Endothelial cell of umbilical vein (primary cell): Measurements from ENCODE around the gene CLRN1. TPM values are rescaled to one million over a fixed set of nuclear protein-coding genes. Genes with fewer than 3 reads are reported as not detected.

Experiments used
- BruUV-seq: library from RNA; stranded (reverse); fragments of 400-500 nt; replicated peaks from 2 replicates; lab custom pipeline; 2021; lab: Mats Ljungman, UMichigan
- CTCF ChIA-PET: fragments of 300-600, 350-600 bp; sonication (Branson Sonifier 250); formaldehyde crosslinking; loops from one replicate; lab custom pipeline; 2021; ENCODE audit warnings: antibody characterized with exemption, inconsistent platforms; lab: Charles Lee
- POLR2A ChIA-PET: fragments of 300-600, 350-600 bp; sonication (Branson Sonifier 250); formaldehyde crosslinking; loops from one replicate; lab custom pipeline; 2021; ENCODE audit warnings: antibody characterized with exemption, inconsistent platforms; lab: Charles Lee
- DNase-seq: peaks from one replicate; pipeline ENCODE4 v3.0.0-alpha.2; 2011; ENCODE audit warnings: low read depth, low spot score
- FAIRE-seq: peaks from 2 replicates; lab custom pipeline; 2011; peaks lifted over from hg19 to GRCh38; lab: Jason Lieb, UNC
- H2AFZ ChIP-seq: 2 replicates; pipeline ENCODE4 v1.6.0; 2012; ENCODE audit warnings: low read depth, low read length, control low read depth, inconsistent platforms
- H3K27ac ChIP-seq: 2 replicates; pipeline ENCODE4 v1.5.1; 2011; ENCODE audit warnings: low read depth, mild to moderate bottlenecking, control low read depth, low read length, moderate library complexity; ENCODE audit not compliant: insufficient read depth
- H3K27me3 ChIP-seq, 2 experiments: 2 replicates each; pipeline versions ENCODE4 v1.6.0 to v1.6.1; 2011; ENCODE audit warnings: low read length in 2 of 2, mixed read lengths in 1 of 2; ENCODE audit not compliant: control insufficient read depth in 2 of 2, insufficient read depth in 2 of 2
- H3K36me3 ChIP-seq, 2 experiments: 2 replicates in 1 of 2; 3 replicates in 1 of 2; pipeline ENCODE4 v1.5.1; 2011; ENCODE audit warnings: low read length in 2 of 2, mild to moderate bottlenecking in 1 of 2, moderate library complexity in 1 of 2; ENCODE audit not compliant: control insufficient read depth in 2 of 2, insufficient read depth in 2 of 2; ENCODE audit errors: extremely low read depth in 1 of 2
- H3K4me1 ChIP-seq: 3 replicates; pipeline ENCODE4 v1.5.1; 2011; ENCODE audit warnings: mild to moderate bottlenecking, low read length; ENCODE audit not compliant: control insufficient read depth, insufficient read depth; ENCODE audit errors: extremely low read depth
- H3K4me2 ChIP-seq: 2 replicates; pipeline ENCODE4 v1.6.1; 2011; ENCODE audit warnings: low read length, control low read depth, mixed read lengths; ENCODE audit not compliant: insufficient read depth
- H3K4me3 ChIP-seq, 3 experiments: fragments of 200-600 bp in 1 of 3; sonication (generic), shearing (Covaris generic) in 1 of 3; replicated peaks in 1 of 3; 2 replicates each; pipeline ENCODE4 v1.5.1; 2011 to 2016; ENCODE audit warnings: control low read depth in 3 of 3, low read length in 3 of 3, mild to moderate bottlenecking in 2 of 3, inconsistent platforms in 1 of 3, low read depth in 1 of 3, moderate library complexity in 1 of 3; ENCODE audit not compliant: insufficient read depth in 1 of 3
- H3K79me2 ChIP-seq: 2 replicates; pipeline ENCODE4 v1.6.0; 2012; ENCODE audit warnings: low read length, inconsistent platforms; ENCODE audit not compliant: control insufficient read depth, insufficient read depth
- H3K9ac ChIP-seq: replicated peaks from 2 replicates; pipeline ENCODE3; 2011; ENCODE audit warnings: low read length, control low read depth; ENCODE audit not compliant: insufficient read depth; ENCODE audit errors: extremely low read depth
- H3K9me1 ChIP-seq: replicated peaks from 3 replicates; pipeline ENCODE4 v1.6.0; 2011; ENCODE audit warnings: mild to moderate bottlenecking, low read length; ENCODE audit not compliant: control insufficient read depth, insufficient read depth; ENCODE audit errors: extremely low read depth
- H3K9me3 ChIP-seq: replicated peaks from 2 replicates; pipeline ENCODE4 v1.5.1; 2012; ENCODE audit warnings: low read length, inconsistent platforms; ENCODE audit not compliant: control insufficient read depth, insufficient read depth
- H4K20me1 ChIP-seq: replicated peaks from 2 replicates; pipeline ENCODE3; 2011; ENCODE audit warnings: mild to moderate bottlenecking, low read length; ENCODE audit not compliant: control insufficient read depth, insufficient read depth; ENCODE audit errors: extremely low read depth
- CTCF ChIP-seq, 2 donors: IDR thresholded peaks; 1 replicate in 1 of 2; 2 replicates in 1 of 2; pipeline ENCODE4 v1.5.1; 2011; ENCODE audit warnings: low read length in 2 of 2, mild to moderate bottlenecking in 2 of 2, moderate library complexity in 2 of 2, control low read depth in 1 of 2, inconsistent platforms in 1 of 2, low read depth in 1 of 2; ENCODE audit not compliant: insufficient read depth in 1 of 2; ENCODE audit errors: extremely low read depth in 1 of 2
- EZH2 ChIP-seq: IDR thresholded peaks from 2 replicates; pipeline ENCODE4 v1.6.1; 2012; ENCODE audit warnings: borderline replicate concordance, low read depth, mild to moderate bottlenecking, moderate library complexity, low read length, inconsistent platforms; ENCODE audit not compliant: severe bottlenecking
- FOS ChIP-seq: IDR thresholded peaks from 2 replicates; pipeline ENCODE4 v1.6.1; 2011; ENCODE audit warnings: mild to moderate bottlenecking, low read length, moderate library complexity, borderline replicate concordance; ENCODE audit not compliant: insufficient read depth
- GATA2 ChIP-seq: IDR thresholded peaks from 2 replicates; pipeline ENCODE4 v1.7.0; 2011; ENCODE audit warnings: low read depth, mild to moderate bottlenecking, moderate library complexity, mixed read lengths, low read length; ENCODE audit not compliant: insufficient read length, insufficient read depth
- JUN ChIP-seq: IDR thresholded peaks from 2 replicates; pipeline ENCODE4 v1.6.1; 2011; ENCODE audit warnings: borderline replicate concordance, low read depth; ENCODE audit not compliant: insufficient read length, insufficient read depth
- MAX ChIP-seq: IDR thresholded peaks from 2 replicates; pipeline ENCODE4 v1.6.1; 2011; ENCODE audit not compliant: insufficient read depth, insufficient read length
- MYC ChIP-seq: IDR thresholded peaks from one replicate; pipeline ENCODE4 v1.6.1; 2011; ENCODE audit warnings: mild to moderate bottlenecking, low read depth, low read length
- POLR2A ChIP-seq: IDR thresholded peaks from 2 replicates; pipeline ENCODE4 v1.6.1; 2012; ENCODE audit warnings: low read depth, mild to moderate bottlenecking, control low read depth, low read length
- POLR2AphosphoS5 ChIP-seq: IDR thresholded peaks from 2 replicates; pipeline ENCODE4 v1.6.1; 2012; ENCODE audit warnings: low read depth, mild to moderate bottlenecking, control low read depth, low read length, moderate library complexity; ENCODE audit not compliant: insufficient read depth
- dilution Hi-C: fragments of 300-500 bp; cut with MboI; formaldehyde crosslinking; loops from one replicate; pipeline ENCODE4 v1.15.0; 2019; ENCODE audit warnings: low sequenced_read_pairs; ENCODE audit not compliant: extremely low pct_ligation_motif_present
- intact Hi-C: fragments of 100-400 bp; cut with micrococcal nuclease; formaldehyde crosslinking; loops from one replicate; pipeline ENCODE4 v1.10.0; 2022
- polyA plus RNA-seq, 4 experiments: library from polyadenylated mRNA; depleted of rRNA in 3 of 4; stranded (reverse) in 3 of 4; unstranded in 1 of 4; fragments of >200 nt; gene quantifications; 2 replicates each; pipeline versions ENCODE4 v1.2.1 to v1.2.3, GENCODE V29; 2011 to 2012; ENCODE audit warnings: missing spikeins in 1 of 4
- total RNA-seq: library from RNA; stranded (reverse); gene quantifications from 2 replicates; pipeline ENCODE4 v1.2.3, GENCODE V29; 2021

The CLRN1 gene
- total and polyA plus RNA-seq, 2 donors (not counting 3 experiments of a cell fraction or from before 2014, with no cell fraction given): not detected

GRCh38 chr3:151003768-151004134, 31.2 kb upstream of the CLRN1 start:
- H3K4me3 ChIP-seq: no peak overlapping the region
- TF ChIP-seq JUN: no peak
- no peak for TF ChIP-seq EZH2
- TF ChIP-seq MAX: no peak
- TF ChIP-seq GATA2: no peak
- TF ChIP-seq POLR2A: no peak
- TF ChIP-seq FOS: no peak
- no peak for TF ChIP-seq POLR2AphosphoS5
- TF ChIP-seq CTCF (IDR thresholded peaks at IDR 0.05; ENCODE audit: extremely low read depth in 1 of 2, insufficient read depth in 1 of 2, low read depth in 1 of 2, low read length in 2 of 2): no peak
- no peak for TF ChIP-seq MYC

More at GRCh38 chr3:151003768-151004134, 31.2 kb upstream of the CLRN1 start:
- H3K9me1 ChIP-seq: no peaks in the 10 kb centered on the region
- H3K79me2 ChIP-seq: no peaks in the 10 kb centered on the region
- no TSS peak for BruUV-seq
- no peak overlapping the region for H3K4me2 ChIP-seq
- H3K9me3 ChIP-seq: no peaks in the 10 kb centered on the region
- H3K27ac ChIP-seq: no peak overlapping the region
- dilution Hi-C loops: no loop called here
- DNase-seq: no peak
- H3K36me3 ChIP-seq: no peaks in the 10 kb centered on the region
- no peak overlapping the region for H2AFZ ChIP-seq
- no peak for FAIRE-seq
- no peak overlapping the region for H3K9ac ChIP-seq
- no peaks in the 10 kb centered on the region for H4K20me1 ChIP-seq
- ChIA-PET POLR2A (no interaction called here), CTCF (interaction anchor here (1.3 kb wide), 1 partner anchor 9 kb away, joined by 3 read pairs; no protein-coding TSS in a partner anchor)
- peaks cover 2 to 10% of the 10 kb centered on the region in 2 experiments for H3K27me3 ChIP-seq
- no peaks in the 10 kb centered on the region for H3K4me1 ChIP-seq
- intact Hi-C loops: no loop called here
